GM23338 (cell line): ENCODE measurements around the gene KNL1. TPM values are rescaled to one million over a fixed set of nuclear protein-coding genes. Genes with fewer than 3 reads are reported as not detected.

ENCODE experiments used
- ATAC-seq: fragments of 200-7000 bp; cut with Tn5 transposase; 3 replicates; pipeline ENCODE4 v1.9.1; 2020
- DNase-seq: peaks from one replicate; pipeline ENCODE4 v3.0.0-alpha.2; 2015; ENCODE audit warnings: low spot score
- H2AFZ ChIP-seq: fragments of 200-600 bp; sonication (generic); 2 replicates; pipeline ENCODE4 v1.8.0; 2016; ENCODE audit warnings: antibody characterized with exemption, mild to moderate bottlenecking, moderate library complexity
- H3F3A ChIP-seq: fragments of 200-600 bp; sonication (generic); replicated peaks from 2 replicates; pipeline ENCODE4 v1.8.0; 2017; ENCODE audit warnings: antibody characterized with exemption, mixed run types, low read depth
- H3K27ac ChIP-seq: fragments of 200-600 bp; sonication (generic); 2 replicates; pipeline ENCODE4 v1.6.1; 2016; ENCODE audit warnings: low read depth
- H3K27me3 ChIP-seq: fragments of 200-600 bp; sonication (generic); 2 replicates; pipeline ENCODE4 v1.8.0; 2016; ENCODE audit warnings: mild to moderate bottlenecking, mixed run types, moderate library complexity; ENCODE audit not compliant: insufficient read depth
- H3K36me3 ChIP-seq: fragments of 200-600 bp; sonication (generic); 2 replicates; pipeline ENCODE4 v1.8.0; 2016; ENCODE audit warnings: mild to moderate bottlenecking; ENCODE audit not compliant: insufficient read depth
- H3K4me1 ChIP-seq: fragments of 200-600 bp; sonication (generic); 2 replicates; pipeline ENCODE4 v1.8.0; 2016; ENCODE audit warnings: mild to moderate bottlenecking, moderate library complexity; ENCODE audit not compliant: insufficient read depth
- H3K4me2 ChIP-seq: fragments of 200-600 bp; sonication (generic); 2 replicates; pipeline ENCODE4 v1.7.1; 2017; ENCODE audit warnings: mixed run types
- H3K4me3 ChIP-seq: fragments of 200-600 bp; sonication (generic); 2 replicates; pipeline ENCODE4 v1.6.1; 2016; ENCODE audit warnings: mixed run types
- H3K79me2 ChIP-seq: fragments of 200-600 bp; sonication (generic); replicated peaks from 2 replicates; pipeline ENCODE4 v1.8.0; 2017; ENCODE audit warnings: mild to moderate bottlenecking; ENCODE audit not compliant: insufficient read depth
- H3K9me2 ChIP-seq: fragments of 200-600 bp; sonication (generic); 2 replicates; pipeline ENCODE4 v1.8.0; 2017; ENCODE audit not compliant: insufficient read depth
- H4K20me1 ChIP-seq: fragments of 200-600 bp; sonication (generic); replicated peaks from 2 replicates; pipeline ENCODE4 v1.8.0; 2017; ENCODE audit warnings: mild to moderate bottlenecking; ENCODE audit not compliant: insufficient read depth
- H3K27ac Mint-ChIP-seq: 2 replicates; pipeline ENCODE4 v1.8.0; 2020; ENCODE audit warnings: inconsistent platforms, mild to moderate bottlenecking, moderate library complexity, mixed read lengths
- H3K27me3 Mint-ChIP-seq: 3 replicates; pipeline ENCODE4 v1.8.0; 2022; ENCODE audit warnings: low read depth, mild to moderate bottlenecking, moderate library complexity, mixed read lengths, inconsistent platforms; ENCODE audit not compliant: insufficient read depth, poor library complexity
- H3K36me3 Mint-ChIP-seq: 3 replicates; pipeline ENCODE4 v1.8.0; 2021; ENCODE audit warnings: low read depth, mild to moderate bottlenecking, inconsistent platforms, moderate library complexity, mixed read lengths
- H3K4me1 Mint-ChIP-seq: 3 replicates; pipeline ENCODE4 v1.8.0; 2020; ENCODE audit warnings: mild to moderate bottlenecking, inconsistent platforms, mixed read lengths
- H3K4me3 Mint-ChIP-seq: 3 replicates; pipeline ENCODE4 v1.8.0; 2021; ENCODE audit warnings: moderate library complexity, mild to moderate bottlenecking, inconsistent platforms, mixed read lengths
- H3K9me3 Mint-ChIP-seq: 3 replicates; pipeline ENCODE4 v1.8.0; 2020; ENCODE audit warnings: moderate library complexity, mild to moderate bottlenecking, inconsistent platforms, mixed read lengths
- CREB1 ChIP-seq: fragments of 250-450 bp; sonication (Bioruptor Pico); IDR thresholded peaks from 2 replicates; pipeline ENCODE4 v1.5.0; 2020; ENCODE audit warnings: low read depth, mild to moderate bottlenecking, moderate library complexity
- CTCF ChIP-seq, 2 experiments: fragments of 200-600 bp in 1 of 2; sonication (generic) in 1 of 2; conservative IDR thresholded peaks; 2 replicates each; pipeline versions ENCODE4 v1.5.1 to v1.6.1; 2016 to 2017; ENCODE audit warnings: antibody characterized with exemption in 2 of 2, low read depth in 2 of 2, mild to moderate bottlenecking in 2 of 2, moderate library complexity in 1 of 2
- EZH2 ChIP-seq: fragments of 200-600 bp; sonication (generic); IDR thresholded peaks from one replicate; pipeline ENCODE4 v1.8.0; 2017; ENCODE audit warnings: antibody characterized with exemption, mild to moderate bottlenecking, low read depth; ENCODE audit not compliant: unreplicated experiment
- EZH2phosphoT487 ChIP-seq: fragments of 200-600 bp; sonication (generic); IDR thresholded peaks from one replicate; pipeline ENCODE4 v1.8.1; 2018; ENCODE audit warnings: antibody characterized with exemption; ENCODE audit not compliant: unreplicated experiment
- JUNB ChIP-seq: IDR thresholded peaks from one replicate; pipeline ENCODE4 v1.6.1; 2016; ENCODE audit warnings: antibody characterized with exemption; ENCODE audit not compliant: unreplicated experiment
- NANOG ChIP-seq: IDR thresholded peaks from 2 replicates; pipeline ENCODE4 v1.6.1; 2016; ENCODE audit warnings: antibody characterized with exemption, borderline replicate concordance
- POLR2AphosphoS5 ChIP-seq: IDR thresholded peaks from 2 replicates; pipeline ENCODE4 v1.6.1; 2016; ENCODE audit warnings: antibody characterized with exemption, low read depth
- STAT1 ChIP-seq: IDR thresholded peaks from one replicate; pipeline ENCODE4 v1.6.1; 2016; ENCODE audit warnings: antibody characterized with exemption; ENCODE audit not compliant: unreplicated experiment
- ZNF114 ChIP-seq: fragments of 250-450 bp; sonication (Bioruptor Pico); IDR thresholded peaks from 2 replicates; pipeline ENCODE4 v1.5.0; 2020; ENCODE audit warnings: mild to moderate bottlenecking, moderate library complexity
- ZNF331 ChIP-seq: fragments of 250-450 bp; sonication (Bioruptor Pico); IDR thresholded peaks from 2 replicates; pipeline ENCODE4 v1.5.0; 2020; ENCODE audit warnings: low read depth, mild to moderate bottlenecking, moderate library complexity
- polyA plus RNA-seq: library from polyadenylated mRNA; unstranded; fragments of >200 nt; fragmentation: Nextera tagmentation; extraction: Ambion mirVana; gene quantifications from 2 replicates; pipeline ENCODE4 v1.2.1, GENCODE V29; 2016
- total RNA-seq: library from RNA; depleted of rRNA; stranded (reverse); fragments of >200 nt; shearing (Covaris generic); gene quantifications from 2 replicates; pipeline ENCODE4 v1.2.3, GENCODE V29; 2014
- TF ChIP-seq, protein P1 (sequence below): IDR thresholded peaks from 2 replicates; pipeline ENCODE4 v1.6.1; 2016; ENCODE audit warnings: antibody characterized with exemption
- TF ChIP-seq, protein P2 (sequence below): IDR thresholded peaks from one replicate; pipeline ENCODE4 v1.6.1; 2018; ENCODE audit warnings: antibody characterized with exemption; ENCODE audit not compliant: unreplicated experiment
- TF ChIP-seq, protein P3 (sequence below): fragments of 250-450 bp; sonication (Bioruptor Pico); IDR thresholded peaks from 2 replicates; pipeline ENCODE4 v1.5.0; 2020; ENCODE audit warnings: mild to moderate bottlenecking, moderate library complexity

The KNL1 gene
- total and polyA plus RNA-seq, 2 experiments from 2014 or later = 16.7 to 43.2 TPM

DNA sequence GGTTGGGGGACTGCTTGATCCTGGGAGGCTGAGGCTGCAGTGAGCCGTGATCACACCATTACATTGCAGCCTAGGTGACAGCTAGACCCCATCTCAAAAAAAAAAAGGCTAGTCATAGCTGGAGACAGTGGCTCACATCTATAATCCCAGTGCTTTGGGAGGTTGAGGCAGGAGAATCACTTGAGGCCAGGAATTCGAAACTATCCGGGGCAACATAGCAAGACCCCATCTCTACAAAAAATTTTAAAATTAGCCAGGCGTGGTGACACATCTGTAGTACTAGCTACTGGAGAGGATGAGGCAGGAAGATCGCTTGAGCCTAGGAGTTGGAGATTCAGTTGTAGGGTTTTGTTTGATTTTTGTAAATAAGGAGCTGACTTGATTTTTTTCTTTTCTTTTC is 45.6 kb downstream of the KNL1 start:
- Histone ChIP-seq H3F3A (no peaks in the 10 kb centered on the region), H3K9me2 (no peaks in the 10 kb centered on the region), H4K20me1 (no peaks in the 10 kb centered on the region), H3K79me2 (no peaks in the 10 kb centered on the region), H3K36me3 (no peaks in the 10 kb centered on the region), H3K27ac (no peak overlapping the region), H3K4me1 (no peaks in the 10 kb centered on the region), H3K4me3 (no peak overlapping the region), H3K4me2 (no peak overlapping the region), H3K27me3 (no peaks in the 10 kb centered on the region), H2AFZ (no peak overlapping the region)
- no peak overlapping the region for H3K4me3 Mint-ChIP-seq
- H3K27ac Mint-ChIP-seq = no peak overlapping the region
- TF ChIP-seq, protein P1, sequence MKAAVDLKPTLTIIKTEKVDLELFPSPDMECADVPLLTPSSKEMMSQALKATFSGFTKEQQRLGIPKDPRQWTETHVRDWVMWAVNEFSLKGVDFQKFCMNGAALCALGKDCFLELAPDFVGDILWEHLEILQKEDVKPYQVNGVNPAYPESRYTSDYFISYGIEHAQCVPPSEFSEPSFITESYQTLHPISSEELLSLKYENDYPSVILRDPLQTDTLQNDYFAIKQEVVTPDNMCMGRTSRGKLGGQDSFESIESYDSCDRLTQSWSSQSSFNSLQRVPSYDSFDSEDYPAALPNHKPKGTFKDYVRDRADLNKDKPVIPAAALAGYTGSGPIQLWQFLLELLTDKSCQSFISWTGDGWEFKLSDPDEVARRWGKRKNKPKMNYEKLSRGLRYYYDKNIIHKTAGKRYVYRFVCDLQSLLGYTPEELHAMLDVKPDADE = no peak
- no peak for TF ChIP-seq CTCF (conservative IDR thresholded peaks at IDR 0.05; ENCODE audit: low read depth in 2 of 2)
- no peak for TF ChIP-seq ZNF331
- no peak for TF ChIP-seq CREB1 (CRISPR knock-in tag)
- TF ChIP-seq POLR2AphosphoS5 = no peak
- no peak for TF ChIP-seq ZNF114
- TF ChIP-seq STAT1 = no peak
- TF ChIP-seq, protein P2, sequence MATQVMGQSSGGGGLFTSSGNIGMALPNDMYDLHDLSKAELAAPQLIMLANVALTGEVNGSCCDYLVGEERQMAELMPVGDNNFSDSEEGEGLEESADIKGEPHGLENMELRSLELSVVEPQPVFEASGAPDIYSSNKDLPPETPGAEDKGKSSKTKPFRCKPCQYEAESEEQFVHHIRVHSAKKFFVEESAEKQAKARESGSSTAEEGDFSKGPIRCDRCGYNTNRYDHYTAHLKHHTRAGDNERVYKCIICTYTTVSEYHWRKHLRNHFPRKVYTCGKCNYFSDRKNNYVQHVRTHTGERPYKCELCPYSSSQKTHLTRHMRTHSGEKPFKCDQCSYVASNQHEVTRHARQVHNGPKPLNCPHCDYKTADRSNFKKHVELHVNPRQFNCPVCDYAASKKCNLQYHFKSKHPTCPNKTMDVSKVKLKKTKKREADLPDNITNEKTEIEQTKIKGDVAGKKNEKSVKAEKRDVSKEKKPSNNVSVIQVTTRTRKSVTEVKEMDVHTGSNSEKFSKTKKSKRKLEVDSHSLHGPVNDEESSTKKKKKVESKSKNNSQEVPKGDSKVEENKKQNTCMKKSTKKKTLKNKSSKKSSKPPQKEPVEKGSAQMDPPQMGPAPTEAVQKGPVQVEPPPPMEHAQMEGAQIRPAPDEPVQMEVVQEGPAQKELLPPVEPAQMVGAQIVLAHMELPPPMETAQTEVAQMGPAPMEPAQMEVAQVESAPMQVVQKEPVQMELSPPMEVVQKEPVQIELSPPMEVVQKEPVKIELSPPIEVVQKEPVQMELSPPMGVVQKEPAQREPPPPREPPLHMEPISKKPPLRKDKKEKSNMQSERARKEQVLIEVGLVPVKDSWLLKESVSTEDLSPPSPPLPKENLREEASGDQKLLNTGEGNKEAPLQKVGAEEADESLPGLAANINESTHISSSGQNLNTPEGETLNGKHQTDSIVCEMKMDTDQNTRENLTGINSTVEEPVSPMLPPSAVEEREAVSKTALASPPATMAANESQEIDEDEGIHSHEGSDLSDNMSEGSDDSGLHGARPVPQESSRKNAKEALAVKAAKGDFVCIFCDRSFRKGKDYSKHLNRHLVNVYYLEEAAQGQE = no peak
- no peak for TF ChIP-seq EZH2phosphoT487
- TF ChIP-seq JUNB = no peak
- TF ChIP-seq NANOG = no peak
- TF ChIP-seq, protein P3, sequence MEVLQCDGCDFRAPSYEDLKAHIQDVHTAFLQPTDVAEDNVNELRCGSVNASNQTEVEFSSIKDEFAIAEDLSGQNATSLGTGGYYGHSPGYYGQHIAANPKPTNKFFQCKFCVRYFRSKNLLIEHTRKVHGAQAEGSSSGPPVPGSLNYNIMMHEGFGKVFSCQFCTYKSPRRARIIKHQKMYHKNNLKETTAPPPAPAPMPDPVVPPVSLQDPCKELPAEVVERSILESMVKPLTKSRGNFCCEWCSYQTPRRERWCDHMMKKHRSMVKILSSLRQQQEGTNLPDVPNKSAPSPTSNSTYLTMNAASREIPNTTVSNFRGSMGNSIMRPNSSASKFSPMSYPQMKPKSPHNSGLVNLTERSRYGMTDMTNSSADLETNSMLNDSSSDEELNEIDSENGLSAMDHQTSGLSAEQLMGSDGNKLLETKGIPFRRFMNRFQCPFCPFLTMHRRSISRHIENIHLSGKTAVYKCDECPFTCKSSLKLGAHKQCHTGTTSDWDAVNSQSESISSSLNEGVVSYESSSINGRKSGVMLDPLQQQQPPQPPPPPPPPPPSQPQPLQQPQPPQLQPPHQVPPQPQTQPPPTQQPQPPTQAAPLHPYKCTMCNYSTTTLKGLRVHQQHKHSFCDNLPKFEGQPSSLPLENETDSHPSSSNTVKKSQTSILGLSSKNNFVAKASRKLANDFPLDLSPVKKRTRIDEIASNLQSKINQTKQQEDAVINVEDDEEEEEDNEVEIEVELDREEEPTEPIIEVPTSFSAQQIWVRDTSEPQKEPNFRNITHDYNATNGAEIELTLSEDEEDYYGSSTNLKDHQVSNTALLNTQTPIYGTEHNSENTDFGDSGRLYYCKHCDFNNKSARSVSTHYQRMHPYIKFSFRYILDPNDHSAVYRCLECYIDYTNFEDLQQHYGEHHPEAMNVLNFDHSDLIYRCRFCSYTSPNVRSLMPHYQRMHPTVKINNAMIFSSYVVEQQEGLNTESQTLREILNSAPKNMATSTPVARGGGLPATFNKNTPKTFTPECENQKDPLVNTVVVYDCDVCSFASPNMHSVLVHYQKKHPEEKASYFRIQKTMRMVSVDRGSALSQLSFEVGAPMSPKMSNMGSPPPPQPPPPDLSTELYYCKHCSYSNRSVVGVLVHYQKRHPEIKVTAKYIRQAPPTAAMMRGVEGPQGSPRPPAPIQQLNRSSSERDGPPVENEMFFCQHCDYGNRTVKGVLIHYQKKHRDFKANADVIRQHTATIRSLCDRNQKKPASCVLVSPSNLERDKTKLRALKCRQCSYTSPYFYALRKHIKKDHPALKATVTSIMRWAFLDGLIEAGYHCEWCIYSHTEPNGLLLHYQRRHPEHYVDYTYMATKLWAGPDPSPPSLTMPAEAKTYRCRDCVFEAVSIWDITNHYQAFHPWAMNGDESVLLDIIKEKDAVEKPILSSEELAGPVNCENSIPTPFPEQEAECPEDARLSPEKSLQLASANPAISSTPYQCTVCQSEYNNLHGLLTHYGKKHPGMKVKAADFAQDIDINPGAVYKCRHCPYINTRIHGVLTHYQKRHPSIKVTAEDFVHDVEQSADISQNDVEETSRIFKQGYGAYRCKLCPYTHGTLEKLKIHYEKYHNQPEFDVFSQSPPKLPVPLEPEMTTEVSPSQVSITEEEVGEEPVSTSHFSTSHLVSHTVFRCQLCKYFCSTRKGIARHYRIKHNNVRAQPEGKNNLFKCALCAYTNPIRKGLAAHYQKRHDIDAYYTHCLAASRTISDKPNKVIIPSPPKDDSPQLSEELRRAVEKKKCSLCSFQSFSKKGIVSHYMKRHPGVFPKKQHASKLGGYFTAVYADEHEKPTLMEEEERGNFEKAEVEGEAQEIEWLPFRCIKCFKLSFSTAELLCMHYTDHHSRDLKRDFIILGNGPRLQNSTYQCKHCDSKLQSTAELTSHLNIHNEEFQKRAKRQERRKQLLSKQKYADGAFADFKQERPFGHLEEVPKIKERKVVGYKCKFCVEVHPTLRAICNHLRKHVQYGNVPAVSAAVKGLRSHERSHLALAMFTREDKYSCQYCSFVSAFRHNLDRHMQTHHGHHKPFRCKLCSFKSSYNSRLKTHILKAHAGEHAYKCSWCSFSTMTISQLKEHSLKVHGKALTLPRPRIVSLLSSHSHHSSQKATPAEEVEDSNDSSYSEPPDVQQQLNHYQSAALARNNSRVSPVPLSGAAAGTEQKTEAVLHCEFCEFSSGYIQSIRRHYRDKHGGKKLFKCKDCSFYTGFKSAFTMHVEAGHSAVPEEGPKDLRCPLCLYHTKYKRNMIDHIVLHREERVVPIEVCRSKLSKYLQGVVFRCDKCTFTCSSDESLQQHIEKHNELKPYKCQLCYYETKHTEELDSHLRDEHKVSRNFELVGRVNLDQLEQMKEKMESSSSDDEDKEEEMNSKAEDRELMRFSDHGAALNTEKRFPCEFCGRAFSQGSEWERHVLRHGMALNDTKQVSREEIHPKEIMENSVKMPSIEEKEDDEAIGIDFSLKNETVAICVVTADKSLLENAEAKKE = no peak
- TF ChIP-seq EZH2 = no peak
- no peaks in the 10 kb centered on the region for H3K4me1 Mint-ChIP-seq
- H3K27me3 Mint-ChIP-seq = peaks cover 5% of the 10 kb centered on the region
- DNase-seq = no peak
- no peaks in the 10 kb centered on the region; the same call in 2 of the 3 replicates for H3K36me3 Mint-ChIP-seq
- H3K9me3 Mint-ChIP-seq = no peaks in the 10 kb centered on the region
- no peak for ATAC-seq
